Upper lobe of right lung (tissue), 1 donor: Measurements from ENCODE around the gene PSMB8. TPM values are rescaled to one million over a fixed set of nuclear protein-coding genes. Genes with fewer than 3 reads are reported as not detected.

ENCODE experiments used
- ATAC-seq: fragments of 200-7000 bp; cut with Tn5 transposase; one replicate; pipeline ENCODE4 v1.9.1; 2020; ENCODE audit warnings: mild to moderate bottlenecking, moderate library complexity
- DNase-seq: peaks from one replicate; pipeline ENCODE4 v3.0.0-alpha.2; 2020
- H3K27ac ChIP-seq: fragments of 200-600 bp; one replicate; pipeline ENCODE4 v1.8.0; 2022
- H3K27me3 ChIP-seq: fragments of 200-600 bp; one replicate; pipeline ENCODE4 v1.8.0; 2022; ENCODE audit warnings: mild to moderate bottlenecking
- H3K36me3 ChIP-seq: fragments of 200-600 bp; one replicate; pipeline ENCODE4 v1.8.0; 2022
- H3K4me1 ChIP-seq: fragments of 200-600 bp; one replicate; pipeline ENCODE4 v1.8.0; 2022
- H3K4me3 ChIP-seq: fragments of 200-600 bp; one replicate; pipeline ENCODE4 v1.8.0; 2022; ENCODE audit warnings: mild to moderate bottlenecking
- H3K9me3 ChIP-seq: fragments of 200-600 bp; one replicate; pipeline ENCODE4 v1.8.0; 2022
- CTCF ChIP-seq: fragments of 200-600 bp; IDR thresholded peaks from one replicate; pipeline ENCODE4 v1.8.0; 2022; ENCODE audit warnings: antibody characterized with exemption
- intact Hi-C: fragments of 100-400 bp; cut with DNase I; formaldehyde crosslinking; loops from one replicate; pipeline ENCODE4 v1.11.0; 2022
- total RNA-seq: library from RNA; stranded (reverse); fragmentation: NEBNext Ultra II Directional; extraction: Animal tissue kit (Norgen Biotek cat#: 25700); gene quantifications from one replicate; pipeline ENCODE4 v1.2.1, GENCODE V29; 2021
- donor health status: DM: no; HTN: yes; CAD: no; lungs with severe emphysema.

The PSMB8 gene
- total RNA-seq, 1 donor from 2014 or later = 86.9 TPM

- peak within 1 kb of the TSS; percentile 83 for H3K27ac ChIP-seq
- ATAC-seq = peak; percentile 97
- peaks cover 55% of the 10 kb centered on the region for H3K36me3 ChIP-seq
- peak within 1 kb of the TSS; percentile 65 for H3K4me3 ChIP-seq
- H3K27me3 ChIP-seq = no peaks in the 10 kb centered on the region
- H3K9me3 ChIP-seq = no peaks in the 10 kb centered on the region
- H3K4me1 ChIP-seq = peaks cover 30% of the 10 kb centered on the region
- intact Hi-C loops = no loop called here
- peak; percentile 95 for TF ChIP-seq CTCF
- DNase-seq = peak; percentile 98
Observed at GRCh38 chr6:32838114-32838958, 5.5 kb downstream of the PSMB8 start, which contains the start of gene TAP2. TAP2 (minus strand) TSS chr6:32838739; CDS start chr6:32838233, 506 bp downstream.

GRCh38 chr6:32837651-32838113 lies 6.2 kb downstream of the PSMB8 start:
- Histone ChIP-seq H3K27ac (peak overlapping the region; percentile 83), H3K27me3 (no peaks in the 10 kb centered on the region), H3K4me1 (peaks cover 23% of the 10 kb centered on the region), H3K9me3 (no peaks in the 10 kb centered on the region), H3K36me3 (peaks cover 61% of the 10 kb centered on the region), H3K4me3 (peak overlapping the region; percentile 65)
- no peak for ATAC-seq
- intact Hi-C loops = no loop called here
- TF ChIP-seq CTCF = no peak
- no peak for DNase-seq

- DNase-seq (no peak), ATAC-seq (no peak)
- Histone ChIP-seq H3K27ac (no peak overlapping the region), H3K36me3 (peaks cover 60% of the 10 kb centered on the region), H3K9me3 (no peaks in the 10 kb centered on the region), H3K4me1 (peaks cover 16% of the 10 kb centered on the region), H3K4me3 (no peak overlapping the region), H3K27me3 (no peaks in the 10 kb centered on the region)
- TF ChIP-seq CTCF = no peak
- intact Hi-C loops = no loop called here
Observed at GRCh38 chr6:32836873-32837272, 7.0 kb downstream of the PSMB8 start.

- H3K27me3 ChIP-seq = no peaks in the 10 kb centered on the region
- peaks cover 16% of the 10 kb centered on the region for H3K4me1 ChIP-seq
- no peak overlapping the region for H3K4me3 ChIP-seq
- no peak for TF ChIP-seq CTCF
- H3K27ac ChIP-seq = no peak overlapping the region
- H3K36me3 ChIP-seq = peaks cover 60% of the 10 kb centered on the region
- ATAC-seq (no peak), DNase-seq (no peak)
- H3K9me3 ChIP-seq = no peaks in the 10 kb centered on the region
- intact Hi-C loops = no loop called here
Observed at GRCh38 chr6:32835167-32835893, 8.5 kb downstream of the PSMB8 start.

GRCh38 chr6:32833664-32834063 lies 10.2 kb downstream of the PSMB8 start:
- no peaks in the 10 kb centered on the region for H3K9me3 ChIP-seq
- no peaks in the 10 kb centered on the region for H3K27me3 ChIP-seq
- TF ChIP-seq CTCF = no peak
- H3K36me3 ChIP-seq = peaks cover 72% of the 10 kb centered on the region
- H3K27ac ChIP-seq = no peak overlapping the region
- peaks cover 16% of the 10 kb centered on the region for H3K4me1 ChIP-seq
- ATAC-seq (no peak), DNase-seq (no peak)
- no peak overlapping the region for H3K4me3 ChIP-seq
- intact Hi-C loops = no loop called here
